ENCODE data around the gene AMZ2. TPM values are rescaled to one million over a fixed set of nuclear protein-coding genes. Genes with fewer than 3 reads are reported as not detected.
"Not testable (repeated sequence)": the region's sequence is repeated elsewhere in the genome, so short reads cannot be mapped to it uniquely, and the experiment has no call there.

The AMZ2 gene
- total RNA-seq, 6 experiments from 2014 or later, result 108 to 127 (median 123) TPM

DNA sequence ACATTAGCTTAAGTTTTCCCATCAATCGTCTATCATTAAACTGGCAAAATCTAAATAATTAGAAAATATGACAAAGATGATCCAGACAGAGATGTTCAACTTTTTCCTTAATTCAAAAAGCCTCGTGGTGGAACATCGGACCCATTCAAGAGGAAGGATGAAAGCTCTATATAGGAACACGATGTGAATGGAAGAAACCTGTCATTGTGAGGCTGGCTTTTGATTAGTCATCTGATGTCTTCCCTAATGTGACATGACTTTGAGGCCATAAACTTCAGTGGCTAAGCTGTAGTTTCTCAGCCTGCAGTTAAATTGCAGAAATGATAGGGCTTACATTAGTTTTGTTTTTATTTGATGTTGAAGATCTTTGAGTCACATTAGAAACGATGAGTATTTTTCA, 1.0 kb downstream of the AMZ2 start:
- TF ChIP-seq, protein P1, sequence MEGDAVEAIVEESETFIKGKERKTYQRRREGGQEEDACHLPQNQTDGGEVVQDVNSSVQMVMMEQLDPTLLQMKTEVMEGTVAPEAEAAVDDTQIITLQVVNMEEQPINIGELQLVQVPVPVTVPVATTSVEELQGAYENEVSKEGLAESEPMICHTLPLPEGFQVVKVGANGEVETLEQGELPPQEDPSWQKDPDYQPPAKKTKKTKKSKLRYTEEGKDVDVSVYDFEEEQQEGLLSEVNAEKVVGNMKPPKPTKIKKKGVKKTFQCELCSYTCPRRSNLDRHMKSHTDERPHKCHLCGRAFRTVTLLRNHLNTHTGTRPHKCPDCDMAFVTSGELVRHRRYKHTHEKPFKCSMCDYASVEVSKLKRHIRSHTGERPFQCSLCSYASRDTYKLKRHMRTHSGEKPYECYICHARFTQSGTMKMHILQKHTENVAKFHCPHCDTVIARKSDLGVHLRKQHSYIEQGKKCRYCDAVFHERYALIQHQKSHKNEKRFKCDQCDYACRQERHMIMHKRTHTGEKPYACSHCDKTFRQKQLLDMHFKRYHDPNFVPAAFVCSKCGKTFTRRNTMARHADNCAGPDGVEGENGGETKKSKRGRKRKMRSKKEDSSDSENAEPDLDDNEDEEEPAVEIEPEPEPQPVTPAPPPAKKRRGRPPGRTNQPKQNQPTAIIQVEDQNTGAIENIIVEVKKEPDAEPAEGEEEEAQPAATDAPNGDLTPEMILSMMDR (IDR thresholded peaks at IDR 0.05), result no peak
- peaks cover 10% of the 10 kb centered on the region; the same call in 1 of the 2 replicates for H3K36me3 Mint-ChIP-seq (ENCODE audit: low read depth)

DNA sequence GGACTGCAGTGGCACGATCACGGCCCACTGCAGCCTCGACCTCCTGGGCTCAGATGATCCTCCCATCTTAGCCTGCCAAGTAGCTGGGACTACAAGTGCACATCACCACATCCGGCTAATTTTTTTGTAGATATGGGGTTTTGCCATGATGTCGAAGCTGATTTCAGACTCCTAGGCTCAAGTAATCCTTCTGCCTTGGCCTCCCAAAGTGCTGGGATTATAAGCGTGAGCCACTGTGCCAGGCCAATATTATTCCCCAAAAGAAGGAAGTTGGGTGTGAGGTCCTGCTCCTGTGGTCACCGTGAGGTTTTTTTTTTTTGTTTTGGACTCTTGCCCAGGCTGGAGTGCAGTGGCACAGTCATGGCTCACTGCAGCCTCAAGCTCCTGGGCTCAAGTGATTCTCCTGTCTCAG, 1.5 kb downstream of the AMZ2 start:
- Mint-ChIP-seq H3K9me3 (no peaks in the 10 kb centered on the region), H3K4me3 (peak overlapping the region; percentile 89), H3K36me3 (ENCODE audit: low read depth) (peaks cover 14% of the 10 kb centered on the region; the same call in 1 of the 2 replicates), H3K4me1 (ENCODE audit: low read depth) (peaks cover 21% of the 10 kb centered on the region), H3K27ac (peak overlapping the region; percentile 53), H3K27me3 (ENCODE audit: insufficient read depth) (peaks cover 3% of the 10 kb centered on the region; the same call in 1 of the 2 replicates)
- DNase-seq, result no peak
- TF ChIP-seq, protein P1 (IDR thresholded peaks at IDR 0.05), result no peak

More for the DNA sequence above, 1.0 kb downstream of the AMZ2 start:
- Mint-ChIP-seq H3K4me3 (peak overlapping the region; percentile 89), H3K27ac (peak overlapping the region; percentile 98), H3K27me3 (ENCODE audit: insufficient read depth) (peaks cover 3% of the 10 kb centered on the region; the same call in 1 of the 2 replicates), H3K9me3 (no peaks in the 10 kb centered on the region), H3K4me1 (ENCODE audit: low read depth) (peaks cover 21% of the 10 kb centered on the region)
- no peak for DNase-seq

DNA sequence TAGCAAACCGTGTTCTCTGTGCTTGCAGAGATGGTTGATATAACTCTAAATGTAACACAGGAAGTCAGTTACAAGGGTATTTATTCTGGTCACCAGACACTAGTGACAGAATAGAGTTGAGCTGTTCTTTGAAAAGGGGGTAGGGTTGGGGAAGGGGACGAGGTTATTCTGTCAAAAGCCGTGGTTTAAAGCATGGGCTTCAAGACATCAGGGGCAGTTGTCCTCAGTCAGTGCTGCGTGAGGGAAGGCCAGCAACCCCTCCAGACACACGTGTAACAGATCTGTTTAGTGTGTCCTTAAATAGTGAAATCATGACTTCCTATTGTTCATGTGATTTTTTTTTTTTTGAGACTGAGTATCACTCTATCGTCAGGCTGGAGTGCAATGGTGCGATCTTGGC, 5.6 kb downstream of the AMZ2 start:
- not testable (repeated sequence) for H3K9me3 Mint-ChIP-seq; H3K4me3 Mint-ChIP-seq; H3K27ac Mint-ChIP-seq; H3K27me3 Mint-ChIP-seq (ENCODE audit: insufficient read depth); DNase-seq
- peaks cover 11% of the 10 kb centered on the region for H3K4me1 Mint-ChIP-seq (ENCODE audit: low read depth)
- H3K36me3 Mint-ChIP-seq (ENCODE audit: low read depth), result peaks cover 20% of the 10 kb centered on the region

DNA sequence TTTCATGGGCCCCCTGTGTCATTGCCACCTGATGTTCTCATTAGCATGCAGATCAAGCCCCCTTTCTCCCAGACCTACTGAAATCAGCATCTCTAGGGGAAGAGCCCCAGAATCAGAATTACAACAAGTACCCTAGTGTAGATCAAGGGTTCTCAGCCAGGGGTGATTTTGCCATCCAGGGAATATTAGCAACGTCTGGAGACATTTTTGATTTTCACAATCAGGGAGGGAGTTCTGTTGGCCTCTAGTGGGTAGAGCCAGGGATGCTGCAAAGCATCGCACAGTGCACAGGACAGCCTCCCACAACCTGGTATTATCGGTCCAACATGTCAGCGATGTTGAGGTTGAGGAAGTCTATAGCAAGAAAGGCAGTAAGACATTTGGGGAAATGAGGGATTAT, 7.3 kb downstream of the AMZ2 start:
- H3K4me3 Mint-ChIP-seq, result no peak overlapping the region
- H3K9me3 Mint-ChIP-seq, result no peaks in the 10 kb centered on the region
- H3K36me3 Mint-ChIP-seq (ENCODE audit: low read depth), result peaks cover 15% of the 10 kb centered on the region
- no peak overlapping the region for H3K27ac Mint-ChIP-seq
- TF ChIP-seq, protein P1 (IDR thresholded peaks at IDR 0.05), result no peak
- peaks cover 15% of the 10 kb centered on the region for H3K4me1 Mint-ChIP-seq (ENCODE audit: low read depth)
- peaks cover 2% of the 10 kb centered on the region; the same call in 1 of the 2 replicates for H3K27me3 Mint-ChIP-seq (ENCODE audit: insufficient read depth)
- no peak for DNase-seq

DNA sequence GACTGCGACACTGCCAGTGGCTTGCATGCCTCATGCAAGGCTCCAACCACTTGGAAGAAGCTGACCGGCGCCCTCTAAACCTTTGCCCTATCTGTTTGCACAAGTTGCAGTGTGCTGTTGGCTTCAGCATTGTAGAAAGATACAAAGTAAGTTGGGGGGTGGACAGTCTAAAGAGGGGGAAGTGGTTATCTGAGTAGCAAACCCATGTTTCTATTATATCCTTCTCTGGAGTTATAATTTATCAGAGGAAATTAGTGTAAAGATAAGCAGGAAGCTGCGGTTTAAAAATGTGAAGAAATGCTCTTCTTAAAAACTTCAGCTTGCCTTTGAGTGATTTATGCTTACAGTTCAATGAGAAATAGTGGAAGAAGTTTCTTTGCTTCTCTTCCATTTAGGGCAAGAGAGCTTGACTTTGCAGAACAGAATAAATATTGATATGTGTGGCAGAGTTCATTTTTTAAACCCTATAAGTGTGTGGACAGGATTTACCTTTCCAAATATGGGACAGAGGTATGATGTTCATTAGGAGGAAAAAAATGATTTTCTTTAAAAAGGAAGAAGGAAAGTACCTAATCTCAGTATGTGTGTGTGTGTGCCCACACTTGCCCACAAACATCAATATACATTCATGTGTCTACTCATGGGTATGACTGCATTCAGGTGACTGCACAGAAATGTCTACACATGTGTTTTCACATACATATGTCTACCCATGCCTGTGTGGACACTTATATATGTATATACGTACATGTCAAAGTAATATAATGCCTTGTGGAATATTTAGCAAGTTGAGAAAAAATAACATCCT, 8.1 kb downstream of the AMZ2 start:
- no peak for DNase-seq
- TF ChIP-seq, protein P1 (IDR thresholded peaks at IDR 0.05), result no peak
- H3K4me3 Mint-ChIP-seq, result no peak overlapping the region
- H3K9me3 Mint-ChIP-seq, result no peaks in the 10 kb centered on the region
- H3K27me3 Mint-ChIP-seq (ENCODE audit: insufficient read depth), result peaks cover 2% of the 10 kb centered on the region; the same call in 1 of the 2 replicates
- H3K36me3 Mint-ChIP-seq (ENCODE audit: low read depth), result peaks cover 14% of the 10 kb centered on the region
- H3K4me1 Mint-ChIP-seq (ENCODE audit: low read depth), result peaks cover 18% of the 10 kb centered on the region
- H3K27ac Mint-ChIP-seq, result no peak overlapping the region

DNA sequence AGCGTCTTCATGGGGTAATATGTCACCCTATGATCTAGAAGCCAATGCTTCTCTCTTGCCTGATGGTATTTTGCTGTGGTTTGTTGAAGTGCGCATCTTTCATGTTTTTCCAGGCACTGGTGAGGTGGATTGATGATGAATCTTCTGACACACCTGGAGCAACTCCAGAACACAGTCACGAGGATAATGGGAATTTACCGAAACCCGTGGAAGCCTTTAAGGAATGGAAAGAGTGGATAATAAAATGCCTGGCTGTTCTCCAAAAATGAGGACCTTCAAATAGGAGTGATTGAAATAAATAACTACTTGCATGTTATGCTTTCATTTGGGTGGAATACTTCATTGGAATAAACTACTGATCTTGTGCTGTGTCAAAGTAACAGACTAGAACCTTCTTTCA, 8.9 kb downstream of the AMZ2 start:
- not testable (repeated sequence) for DNase-seq; H3K27me3 Mint-ChIP-seq (ENCODE audit: insufficient read depth); H3K9me3 Mint-ChIP-seq; H3K27ac Mint-ChIP-seq; H3K4me3 Mint-ChIP-seq
- Mint-ChIP-seq H3K36me3 (ENCODE audit: low read depth) (peaks cover 14% of the 10 kb centered on the region), H3K4me1 (ENCODE audit: low read depth) (peaks cover 18% of the 10 kb centered on the region)
